HG02678 (cell line): Measurements from ENCODE around the gene GNG7.
"Not testable (repeated sequence)": the region's sequence is repeated elsewhere in the genome, so short reads cannot be mapped to it uniquely, and the experiment has no call there.

Source experiments
- ATAC-seq: cut with Tn5 transposase; IDR thresholded peaks from one replicate; pipeline ENCODE4 v1.9.1; 2021; ENCODE audit warnings: mild to moderate bottlenecking, moderate library complexity; ENCODE audit not compliant: unreplicated experiment

Gene GNG7

DNA sequence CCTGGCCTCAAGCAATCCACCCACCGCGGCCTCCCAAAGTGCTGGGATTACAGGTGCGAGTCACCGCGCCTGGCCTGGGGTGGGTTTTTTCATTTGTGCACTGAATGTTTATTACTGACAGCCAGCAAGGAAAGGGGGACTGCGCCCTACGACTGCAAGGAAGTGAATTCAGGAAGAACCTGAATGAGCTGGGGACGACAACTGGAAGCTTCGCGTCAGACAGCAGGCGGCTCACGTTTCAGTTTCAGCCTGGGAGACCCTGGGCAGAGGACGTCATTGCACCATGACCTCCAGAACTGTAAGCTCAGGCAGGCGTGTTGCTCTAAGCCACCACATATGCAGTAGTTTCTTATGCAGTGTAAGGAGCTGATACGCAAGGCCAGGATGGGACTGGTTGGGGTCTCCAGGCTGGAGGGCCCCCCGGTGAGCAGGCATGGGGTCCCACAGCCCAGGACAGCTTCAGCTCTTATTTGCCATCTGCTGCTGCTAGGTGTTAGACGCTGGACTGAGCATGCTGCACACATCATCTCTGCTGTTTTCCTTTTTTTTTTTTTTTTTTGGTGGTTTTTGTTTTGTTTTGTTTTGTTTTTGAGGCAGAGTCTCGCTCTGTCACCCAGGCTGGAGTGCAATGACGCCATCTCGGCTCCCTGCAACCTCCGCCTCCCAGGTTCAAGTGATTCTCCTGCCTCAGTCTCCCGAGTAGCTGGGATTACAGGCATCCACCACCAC, 160.0 kb downstream of the GNG7 start:
- ATAC-seq = no peak

DNA sequence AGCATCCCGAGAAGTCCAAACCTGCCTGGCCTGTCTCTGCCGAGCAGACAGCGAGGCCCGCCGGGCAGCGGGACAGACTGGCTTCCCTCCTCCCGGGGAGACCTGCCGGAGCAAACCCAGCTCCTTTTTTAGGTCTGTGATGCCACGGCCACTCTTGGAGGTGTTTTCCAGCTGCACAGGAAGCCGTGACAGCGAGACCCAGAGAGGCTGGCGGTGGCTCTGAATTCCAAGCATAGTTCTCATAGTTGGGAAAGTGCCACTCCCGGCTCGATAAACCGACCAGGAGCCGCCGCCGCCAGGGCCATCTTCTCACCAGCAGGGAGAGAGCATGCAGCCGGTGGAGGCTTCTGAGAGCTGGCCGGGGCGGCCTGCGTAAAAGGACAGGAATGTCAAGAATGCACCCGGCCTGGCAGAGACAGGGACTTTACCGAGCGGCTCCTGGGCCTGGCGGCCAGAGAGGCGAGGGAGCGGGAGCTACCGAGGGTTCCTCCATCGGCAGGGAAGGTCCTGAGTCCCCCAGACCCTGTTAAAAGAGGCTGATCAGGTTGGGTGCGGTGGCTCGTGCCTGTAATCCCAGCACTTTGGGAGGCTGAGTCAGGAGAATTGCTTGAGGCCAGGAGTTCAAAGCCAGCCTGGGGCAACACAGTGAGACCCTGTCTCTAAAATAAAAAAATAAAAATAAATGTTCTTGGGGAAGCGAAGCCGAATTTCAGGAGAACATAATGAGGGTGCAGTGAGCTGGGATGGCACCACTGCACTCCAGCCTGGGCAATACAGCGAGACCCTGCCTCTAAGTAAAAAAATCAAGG, 161.6 kb downstream of the GNG7 start:
- no peak for ATAC-seq

DNA sequence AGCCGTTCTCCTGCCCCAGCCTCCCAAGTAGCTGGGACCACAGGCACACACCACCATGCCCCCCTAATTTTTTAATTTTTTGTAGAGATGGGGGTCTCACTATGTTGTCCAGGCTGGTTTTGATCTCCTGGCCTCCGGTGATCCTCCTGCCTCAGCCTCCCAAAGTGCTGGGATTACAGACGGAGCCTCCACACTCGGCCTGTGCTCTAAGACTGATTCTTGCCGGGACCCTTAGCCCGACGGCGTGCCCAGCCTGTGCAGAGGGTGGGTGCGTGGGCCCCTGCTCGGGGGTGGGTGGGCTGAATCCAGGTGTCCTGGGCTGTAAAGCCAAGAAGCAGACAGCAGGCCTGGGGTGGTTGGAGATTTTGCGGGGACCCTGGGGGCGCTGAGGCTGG, 162.2 kb downstream of the GNG7 start:
- no peak for ATAC-seq

DNA sequence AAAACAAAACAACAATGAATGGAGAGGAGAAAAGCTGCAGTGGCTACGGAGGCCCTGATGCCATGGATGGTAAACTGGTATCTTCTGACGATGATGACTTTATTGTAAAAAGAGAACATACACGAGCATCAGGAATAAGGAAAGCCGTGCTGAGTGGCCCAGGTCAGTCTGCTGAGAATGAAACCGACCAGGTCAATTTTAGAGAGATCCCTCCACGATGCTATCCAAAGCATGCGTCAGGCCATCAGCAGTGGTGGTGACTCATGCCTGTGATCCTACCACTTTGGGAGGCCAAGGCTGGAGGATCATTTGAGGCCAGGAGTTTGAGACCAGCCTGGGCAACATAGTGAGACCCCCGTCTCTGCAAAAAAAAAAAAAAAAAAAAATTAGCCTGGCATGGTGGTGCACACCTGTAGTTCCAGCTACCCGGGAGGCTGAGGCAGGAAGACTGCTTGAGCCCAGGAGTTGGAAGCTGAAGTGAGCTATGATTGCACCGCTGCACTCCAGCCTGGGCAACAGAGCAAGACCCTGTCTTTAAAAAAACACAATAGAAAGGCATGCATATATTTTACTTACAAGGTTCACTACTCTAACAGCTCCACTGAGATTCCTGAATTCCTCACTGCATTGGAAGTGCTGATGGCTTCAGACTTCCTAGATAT, 164.3 kb downstream of the GNG7 start:
- ATAC-seq = no peak

DNA sequence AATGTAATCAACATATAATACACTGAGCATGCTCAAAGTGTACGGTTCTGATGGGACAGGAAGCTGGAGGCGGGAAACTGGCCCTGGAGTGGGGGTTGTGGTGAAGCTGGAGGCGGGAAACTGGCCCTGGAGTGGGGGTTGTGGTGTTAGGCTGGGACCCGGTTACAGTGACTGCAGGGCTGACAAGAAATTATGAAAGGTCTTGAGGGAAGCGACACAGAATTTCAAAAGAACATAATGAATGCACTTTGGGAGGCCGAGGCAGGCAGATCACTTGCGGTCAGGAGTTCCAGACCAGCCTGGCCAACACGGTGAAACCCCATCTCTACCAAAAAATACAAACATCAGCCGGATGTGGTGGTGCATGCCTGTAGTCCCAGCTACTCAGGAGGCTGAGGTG, 164.9 kb downstream of the GNG7 start:
- ATAC-seq = not testable (repeated sequence)

- ATAC-seq = no peak
Measured at GRCh38 chr19:2536461-2536860, 166.0 kb downstream of the GNG7 start.

GRCh38 chr19:2534423-2535013, 168.0 kb downstream of the GNG7 start:
- no peak for ATAC-seq

GRCh38 chr19:2533686-2534422, 168.6 kb downstream of the GNG7 start:
- ATAC-seq = no peak

- ATAC-seq = no peak
Measured at GRCh38 chr19:2533072-2533425, 169.4 kb downstream of the GNG7 start.

GRCh38 chr19:2532252-2533071, 170.0 kb downstream of the GNG7 start:
- ATAC-seq = no peak

- ATAC-seq = not testable (repeated sequence)
Measured at GRCh38 chr19:2529942-2530341, 172.6 kb downstream of the GNG7 start.

DNA sequence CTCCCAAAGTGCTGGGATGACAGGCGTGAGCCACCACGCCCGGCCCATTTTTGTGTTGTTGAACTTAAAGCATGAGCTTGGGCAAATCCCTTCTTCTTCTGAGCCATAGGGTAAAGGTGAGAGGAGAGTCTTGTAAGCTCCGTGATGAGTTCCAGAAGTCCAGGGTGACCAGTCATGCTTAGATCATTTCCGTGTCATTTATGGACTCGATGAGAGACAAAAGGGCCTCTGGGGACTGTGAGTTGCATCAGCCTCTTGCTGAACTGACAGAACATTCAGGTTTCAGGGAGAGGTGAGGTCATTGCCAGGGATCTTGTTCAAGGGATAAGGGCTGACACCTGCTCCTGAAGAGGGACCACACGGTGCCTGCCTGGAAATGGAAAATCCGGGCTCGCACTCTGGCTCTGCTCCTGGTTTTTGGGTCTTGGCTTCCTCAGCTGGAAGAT, 173.0 kb downstream of the GNG7 start:
- no peak for ATAC-seq

- ATAC-seq = no peak
Measured at GRCh38 chr19:2528675-2529101, 173.8 kb downstream of the GNG7 start.

DNA sequence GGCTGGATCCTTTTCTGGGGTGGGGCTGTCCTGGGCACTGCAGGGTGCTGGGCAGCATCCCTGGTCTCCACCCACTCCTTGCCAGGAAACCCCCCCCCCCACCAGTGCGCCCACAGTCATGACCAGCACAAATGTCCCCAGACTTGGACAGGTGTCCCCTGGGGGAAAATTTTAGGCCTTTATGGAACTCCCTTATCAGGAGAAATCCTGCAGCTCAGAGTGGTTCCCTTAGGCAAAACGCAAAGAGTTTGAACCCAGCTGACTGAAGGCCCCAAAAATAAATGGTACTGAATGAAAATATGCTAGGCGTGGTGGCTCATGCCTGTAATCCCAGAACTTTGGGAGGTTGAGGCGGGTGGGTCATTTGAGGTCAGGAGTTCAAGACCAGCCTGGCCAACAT, 174.8 kb downstream of the GNG7 start:
- ATAC-seq = no peak

GRCh38 chr19:2527171-2527570, 175.3 kb downstream of the GNG7 start:
- no peak for ATAC-seq

- no peak for ATAC-seq
Measured at GRCh38 chr19:2524840-2525723, 177.4 kb downstream of the GNG7 start.

DNA sequence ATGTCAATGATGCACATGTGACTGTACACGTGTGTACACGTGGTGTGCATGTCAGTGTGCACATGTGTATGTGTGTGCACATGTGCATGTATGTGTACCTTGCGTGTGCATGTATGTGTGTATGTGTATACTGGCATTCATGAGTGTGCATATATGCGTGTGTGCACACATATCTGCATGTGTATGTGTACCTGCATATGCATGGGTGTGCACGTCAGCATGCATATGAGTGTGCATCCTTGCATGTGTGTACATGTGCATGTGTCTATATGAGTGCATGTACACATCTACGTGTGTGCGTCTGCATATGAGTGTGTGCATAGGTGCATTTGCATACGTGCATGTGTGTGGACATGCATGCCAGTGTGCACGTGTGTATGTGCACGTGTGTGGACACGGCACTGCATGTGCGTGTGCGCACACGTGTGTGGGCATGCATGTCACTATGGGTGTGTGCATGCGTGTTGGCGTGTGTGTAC, 178.1 kb downstream of the GNG7 start:
- ATAC-seq = no peak

GRCh38 chr19:2523630-2524311, 178.7 kb downstream of the GNG7 start:
- ATAC-seq = no peak
